HFFc6 (cell line): ENCODE data around the gene IYD. TPM values are rescaled to one million over a fixed set of nuclear protein-coding genes. Genes with fewer than 3 reads are reported as not detected.

Experiments
- DNase-seq: peaks from one replicate; pipeline ENCODE4 v3.0.0-alpha.2; 2018
- H3K27ac Mint-ChIP-seq: 2 replicates; pipeline ENCODE4 v1.8.0; 2020; ENCODE audit warnings: mild to moderate bottlenecking, mixed read lengths
- H3K27me3 Mint-ChIP-seq: 2 replicates; pipeline ENCODE4 v1.8.0; 2021; ENCODE audit warnings: mild to moderate bottlenecking, moderate library complexity, mixed read lengths; ENCODE audit not compliant: insufficient read depth
- H3K36me3 Mint-ChIP-seq: 2 replicates; pipeline ENCODE4 v1.8.0; 2021; ENCODE audit warnings: low read depth, mixed read lengths
- H3K4me1 Mint-ChIP-seq: 2 replicates; pipeline ENCODE4 v1.8.0; 2020; ENCODE audit warnings: low read depth, mixed read lengths
- H3K4me3 Mint-ChIP-seq: 2 replicates; pipeline ENCODE4 v1.8.0; 2020; ENCODE audit warnings: mild to moderate bottlenecking, moderate library complexity, mixed read lengths
- H3K9me3 Mint-ChIP-seq: 2 replicates; pipeline ENCODE4 v1.8.0; 2020; ENCODE audit warnings: mild to moderate bottlenecking, mixed read lengths
- total RNA-seq, 6 experiments: library from RNA; stranded (reverse); fragmentation: NEBNext Ultra II Directional; extraction: Animal tissue kit (Norgen Biotek cat#: 25700); gene quantifications; 2 replicates in 1 of 6; 3 replicates in 5 of 6; pipeline ENCODE4 v1.2.3, GENCODE V29; 2021
- TF ChIP-seq, protein P1 (sequence below): fragments of 200-600 bp; sonication (generic); IDR thresholded peaks from 2 replicates; pipeline ENCODE4 v1.5.0; 2021; ENCODE audit warnings: antibody characterized with exemption, mild to moderate bottlenecking

Gene IYD
- total RNA-seq, 6 experiments from 2014 or later = not detected

DNA sequence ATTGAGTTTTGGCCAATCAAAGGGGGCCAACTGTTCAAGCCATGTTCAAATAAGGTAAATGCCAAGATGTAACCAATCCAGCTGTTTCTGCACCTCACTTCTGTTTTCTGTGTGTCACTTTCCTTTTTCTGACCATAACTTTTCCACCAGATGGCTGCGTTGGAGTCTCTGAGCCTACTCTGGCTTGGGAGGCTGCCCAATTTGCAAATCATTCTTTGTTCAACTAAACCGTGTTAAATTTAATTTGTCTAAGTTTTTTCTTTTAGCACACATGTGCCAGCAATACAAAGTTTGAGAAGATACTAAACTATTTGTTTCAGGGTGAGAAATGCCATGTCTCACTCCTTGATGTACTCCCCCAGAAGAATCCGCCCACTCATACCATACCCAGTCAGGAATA lies 52.1 kb downstream of the IYD start:
- TF ChIP-seq, protein P1, sequence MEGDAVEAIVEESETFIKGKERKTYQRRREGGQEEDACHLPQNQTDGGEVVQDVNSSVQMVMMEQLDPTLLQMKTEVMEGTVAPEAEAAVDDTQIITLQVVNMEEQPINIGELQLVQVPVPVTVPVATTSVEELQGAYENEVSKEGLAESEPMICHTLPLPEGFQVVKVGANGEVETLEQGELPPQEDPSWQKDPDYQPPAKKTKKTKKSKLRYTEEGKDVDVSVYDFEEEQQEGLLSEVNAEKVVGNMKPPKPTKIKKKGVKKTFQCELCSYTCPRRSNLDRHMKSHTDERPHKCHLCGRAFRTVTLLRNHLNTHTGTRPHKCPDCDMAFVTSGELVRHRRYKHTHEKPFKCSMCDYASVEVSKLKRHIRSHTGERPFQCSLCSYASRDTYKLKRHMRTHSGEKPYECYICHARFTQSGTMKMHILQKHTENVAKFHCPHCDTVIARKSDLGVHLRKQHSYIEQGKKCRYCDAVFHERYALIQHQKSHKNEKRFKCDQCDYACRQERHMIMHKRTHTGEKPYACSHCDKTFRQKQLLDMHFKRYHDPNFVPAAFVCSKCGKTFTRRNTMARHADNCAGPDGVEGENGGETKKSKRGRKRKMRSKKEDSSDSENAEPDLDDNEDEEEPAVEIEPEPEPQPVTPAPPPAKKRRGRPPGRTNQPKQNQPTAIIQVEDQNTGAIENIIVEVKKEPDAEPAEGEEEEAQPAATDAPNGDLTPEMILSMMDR = no peak
- DNase-seq = no peak
- Mint-ChIP-seq H3K36me3 (no peaks in the 10 kb centered on the region), H3K4me1 (peaks cover 16% of the 10 kb centered on the region), H3K27me3 (peaks cover 15% of the 10 kb centered on the region), H3K27ac (no peak overlapping the region), H3K9me3 (no peaks in the 10 kb centered on the region), H3K4me3 (no peak overlapping the region)

DNA sequence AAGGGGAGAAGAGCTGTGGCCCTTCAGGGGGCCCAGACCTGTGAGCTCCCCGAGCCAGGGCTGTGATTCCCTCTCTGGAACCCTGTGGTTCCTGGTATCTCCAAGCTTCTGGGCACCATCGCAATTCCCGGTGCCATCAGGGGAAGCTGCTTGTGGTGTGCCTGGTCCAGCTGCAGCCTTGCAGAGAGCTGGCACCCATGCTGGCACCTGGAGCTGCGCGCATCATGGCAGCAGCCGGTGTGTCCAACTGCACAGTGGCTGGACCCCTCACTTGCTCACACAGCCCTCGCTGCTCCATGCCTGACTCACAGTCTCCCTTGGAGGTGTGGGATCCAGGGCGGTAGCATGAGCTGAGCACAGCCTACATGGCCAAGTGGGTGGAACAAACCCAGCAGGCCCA lies 56.7 kb downstream of the IYD start:
- Mint-ChIP-seq H3K4me3 (no peak overlapping the region), H3K9me3 (no peaks in the 10 kb centered on the region), H3K27me3 (peaks cover 14% of the 10 kb centered on the region; the same call in 1 of the 2 replicates), H3K4me1 (no peaks in the 10 kb centered on the region), H3K27ac (no peak overlapping the region), H3K36me3 (no peaks in the 10 kb centered on the region)
- no peak for DNase-seq
- TF ChIP-seq, protein P1 = no peak

DNA sequence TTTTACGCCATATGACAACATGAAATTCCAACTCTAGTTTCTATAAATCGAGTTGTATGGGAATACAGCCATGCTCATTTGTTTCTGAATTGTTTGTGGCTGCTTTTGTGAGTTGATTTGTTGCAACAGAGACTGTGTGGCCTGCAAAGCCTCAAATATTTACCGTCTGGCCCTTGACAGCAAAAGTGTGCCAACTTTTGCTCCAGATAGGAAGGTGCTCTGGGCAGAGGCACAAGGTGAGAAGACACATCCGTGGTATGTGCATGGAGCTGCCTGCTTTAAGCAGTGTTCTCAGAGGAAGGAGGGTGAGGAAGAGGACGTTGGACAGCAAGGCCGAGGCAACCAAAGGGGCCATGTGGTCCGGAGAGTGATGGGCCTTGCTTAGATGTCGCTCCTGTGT lies 57.4 kb downstream of the IYD start:
- Mint-ChIP-seq H3K4me3 (no peak overlapping the region), H3K36me3 (no peaks in the 10 kb centered on the region), H3K4me1 (no peaks in the 10 kb centered on the region), H3K27me3 (peaks cover 14% of the 10 kb centered on the region; the same call in 1 of the 2 replicates), H3K9me3 (no peaks in the 10 kb centered on the region), H3K27ac (no peak overlapping the region)
- no peak for DNase-seq
- TF ChIP-seq, protein P1 = no peak

DNA sequence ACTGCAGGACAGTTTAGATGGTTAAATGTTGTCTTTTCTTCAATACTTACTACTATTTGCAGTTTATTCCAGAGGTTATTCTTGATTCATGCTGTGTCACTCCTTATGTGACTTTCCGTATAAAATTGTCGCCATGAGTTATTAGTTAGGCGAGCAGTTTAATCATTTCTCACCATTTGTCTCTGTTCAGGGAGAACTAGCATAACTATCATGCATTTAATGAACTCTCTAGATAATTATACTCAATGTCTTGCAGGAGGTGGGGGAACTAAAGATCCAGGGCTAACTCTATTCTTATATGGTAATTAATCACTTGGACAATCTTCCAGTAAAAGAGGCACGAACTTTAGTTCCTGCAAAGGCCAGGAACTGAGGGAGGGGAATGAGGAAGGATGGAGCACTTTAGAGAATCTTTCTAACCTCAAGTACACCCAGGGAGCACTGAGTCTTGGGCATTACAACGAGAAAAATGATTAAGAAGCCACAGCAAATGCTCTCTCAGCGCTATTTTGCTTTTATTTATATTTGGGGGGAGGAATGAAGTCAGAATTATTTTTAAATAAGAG lies 58.3 kb downstream of the IYD start:
- H3K4me1 Mint-ChIP-seq = no peaks in the 10 kb centered on the region
- H3K9me3 Mint-ChIP-seq = no peaks in the 10 kb centered on the region
- no peak overlapping the region for H3K27ac Mint-ChIP-seq
- no peaks in the 10 kb centered on the region for H3K36me3 Mint-ChIP-seq
- peaks cover 14% of the 10 kb centered on the region; the same call in 1 of the 2 replicates for H3K27me3 Mint-ChIP-seq
- no peak overlapping the region for H3K4me3 Mint-ChIP-seq
- no peak for DNase-seq
- TF ChIP-seq, protein P1 = no peak

DNA sequence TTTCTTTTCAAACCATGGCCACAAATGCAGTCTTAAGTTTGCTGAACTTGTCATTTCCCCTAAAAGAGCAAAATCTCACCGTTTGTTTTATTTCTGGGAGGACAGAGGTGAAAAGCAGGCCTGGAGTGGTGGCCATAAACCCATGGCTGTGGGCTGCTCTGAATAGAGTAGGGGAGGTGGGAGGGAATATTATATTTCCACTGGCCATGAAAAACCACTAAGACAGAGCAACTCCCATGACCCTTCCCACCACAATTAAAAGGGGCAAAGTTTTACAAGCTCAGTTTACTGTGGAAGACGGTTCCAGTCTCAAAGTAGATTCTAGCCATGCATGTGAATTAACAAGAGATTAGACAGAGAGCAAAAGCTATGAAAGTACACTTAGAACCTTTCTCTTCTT lies 59.0 kb downstream of the IYD start:
- Mint-ChIP-seq H3K4me3 (no peak overlapping the region), H3K9me3 (no peaks in the 10 kb centered on the region), H3K27ac (no peak overlapping the region), H3K36me3 (no peaks in the 10 kb centered on the region), H3K4me1 (no peaks in the 10 kb centered on the region), H3K27me3 (peaks cover 9% of the 10 kb centered on the region; the same call in 1 of the 2 replicates)
- TF ChIP-seq, protein P1 = no peak
- DNase-seq = no peak

DNA sequence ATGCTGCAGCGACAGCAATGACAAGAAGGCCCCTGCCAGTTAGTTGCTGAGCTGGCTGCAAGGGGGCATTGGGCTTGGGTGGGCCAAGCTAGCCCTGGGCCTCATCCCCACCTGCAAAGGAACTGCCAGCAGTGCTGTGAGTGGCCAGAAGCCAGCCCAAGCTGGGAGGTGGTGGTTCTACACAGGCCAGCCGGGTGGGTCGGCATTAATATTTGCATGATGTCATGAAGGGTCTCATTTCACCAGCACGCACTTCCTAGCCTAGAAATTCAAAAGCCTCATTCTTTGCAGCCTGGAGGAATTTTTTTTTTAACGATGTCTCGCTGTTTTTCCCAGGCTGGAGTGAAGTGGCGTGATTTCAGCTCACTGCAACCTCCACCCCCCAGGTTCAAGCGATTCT lies 62.0 kb downstream of the IYD start:
- Mint-ChIP-seq H3K4me1 (no peaks in the 10 kb centered on the region), H3K36me3 (no peaks in the 10 kb centered on the region), H3K4me3 (no peak overlapping the region), H3K9me3 (no peaks in the 10 kb centered on the region), H3K27ac (no peak overlapping the region), H3K27me3 (peaks cover 2% of the 10 kb centered on the region; the same call in 1 of the 2 replicates)
- TF ChIP-seq, protein P1 = no peak
- DNase-seq = no peak
